GM12875 (cell line): ENCODE data around the gene ADCY10.
"Not testable (repeated sequence)": the region's sequence is repeated elsewhere in the genome, so short reads cannot be mapped to it uniquely, and the experiment has no call there.

Source experiments
- H3K4me3 ChIP-seq: one replicate; pipeline ENCODE4 v1.5.1; 2011; ENCODE audit warnings: low read depth, low read length, control low read depth
- TF ChIP-seq, protein P1 (sequence below): IDR thresholded peaks from 2 replicates; pipeline ENCODE4 v1.5.1; 2011; ENCODE audit warnings: low read depth, mild to moderate bottlenecking, control low read depth, inconsistent platforms, low read length, moderate library complexity, borderline replicate concordance; ENCODE audit not compliant: insufficient read depth

ADCY10 gene

DNA sequence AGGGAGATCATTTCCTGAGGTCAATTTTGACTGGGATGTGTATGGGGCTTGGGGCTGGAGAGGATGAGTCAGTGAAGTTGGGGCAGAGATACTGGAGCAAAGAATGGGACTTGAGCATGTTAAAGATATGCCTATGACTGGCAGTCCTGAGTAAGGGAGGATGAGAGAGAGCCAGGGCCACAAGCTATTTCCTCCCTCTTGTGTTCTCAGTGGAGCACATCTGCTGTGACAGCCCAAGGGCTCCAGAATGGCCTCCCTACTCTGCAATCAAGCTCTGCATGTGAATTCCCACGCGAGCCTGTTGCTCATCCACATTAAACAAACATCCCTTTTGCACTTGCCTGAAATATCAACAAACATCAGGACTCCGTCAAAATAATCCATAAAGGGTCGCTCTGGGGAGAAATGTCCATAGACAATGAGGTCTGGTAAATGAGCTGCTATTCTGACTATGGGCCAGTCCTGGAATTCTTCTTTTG is 9.2 kb downstream of the ADCY10 start:
- TF ChIP-seq, protein P1, sequence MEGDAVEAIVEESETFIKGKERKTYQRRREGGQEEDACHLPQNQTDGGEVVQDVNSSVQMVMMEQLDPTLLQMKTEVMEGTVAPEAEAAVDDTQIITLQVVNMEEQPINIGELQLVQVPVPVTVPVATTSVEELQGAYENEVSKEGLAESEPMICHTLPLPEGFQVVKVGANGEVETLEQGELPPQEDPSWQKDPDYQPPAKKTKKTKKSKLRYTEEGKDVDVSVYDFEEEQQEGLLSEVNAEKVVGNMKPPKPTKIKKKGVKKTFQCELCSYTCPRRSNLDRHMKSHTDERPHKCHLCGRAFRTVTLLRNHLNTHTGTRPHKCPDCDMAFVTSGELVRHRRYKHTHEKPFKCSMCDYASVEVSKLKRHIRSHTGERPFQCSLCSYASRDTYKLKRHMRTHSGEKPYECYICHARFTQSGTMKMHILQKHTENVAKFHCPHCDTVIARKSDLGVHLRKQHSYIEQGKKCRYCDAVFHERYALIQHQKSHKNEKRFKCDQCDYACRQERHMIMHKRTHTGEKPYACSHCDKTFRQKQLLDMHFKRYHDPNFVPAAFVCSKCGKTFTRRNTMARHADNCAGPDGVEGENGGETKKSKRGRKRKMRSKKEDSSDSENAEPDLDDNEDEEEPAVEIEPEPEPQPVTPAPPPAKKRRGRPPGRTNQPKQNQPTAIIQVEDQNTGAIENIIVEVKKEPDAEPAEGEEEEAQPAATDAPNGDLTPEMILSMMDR = no peak
- H3K4me3 ChIP-seq = no peak overlapping the region

DNA sequence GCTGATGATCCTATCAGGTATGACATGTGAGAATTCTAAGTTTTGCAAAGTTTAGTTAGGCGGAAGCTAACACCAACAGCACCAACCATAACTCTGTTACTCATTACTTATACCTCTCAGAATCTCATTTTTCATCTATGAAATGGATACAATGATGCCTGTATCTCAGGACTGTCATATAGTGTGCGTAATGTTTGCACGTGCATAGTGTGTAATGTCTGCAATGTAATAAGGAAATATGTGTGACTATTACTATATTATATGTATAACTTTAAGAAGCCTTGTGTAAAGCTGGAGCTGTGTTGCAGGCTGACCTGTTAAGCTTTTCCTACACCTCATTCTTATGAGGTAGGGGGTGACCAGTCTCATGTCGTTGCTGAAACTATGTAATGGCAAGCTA is 13.0 kb downstream of the ADCY10 start:
- H3K4me3 ChIP-seq = no peak overlapping the region

DNA sequence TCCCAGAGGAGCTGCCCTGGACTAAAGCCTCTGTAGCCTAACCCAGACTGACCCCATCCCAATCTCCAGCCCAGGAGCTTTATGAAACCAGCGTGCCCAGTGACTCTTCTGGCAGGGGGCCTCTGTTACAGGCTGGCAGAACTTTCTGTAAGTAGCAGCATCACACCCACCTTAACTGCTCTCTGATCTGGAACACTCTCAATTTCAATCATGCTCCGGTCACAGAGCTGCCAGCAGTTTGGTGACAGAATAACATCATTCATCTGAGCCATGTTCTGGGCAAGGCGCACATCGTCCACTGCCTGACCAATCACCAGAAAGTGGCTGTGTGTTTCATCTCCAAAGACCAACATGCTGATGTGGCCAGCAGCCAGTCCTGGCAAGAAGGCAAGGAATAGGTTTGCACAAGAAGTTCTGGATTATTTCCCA is 14.7 kb downstream of the ADCY10 start:
- TF ChIP-seq, protein P1 = no peak
- no peak overlapping the region for H3K4me3 ChIP-seq

More for the DNA sequence above, 13.0 kb downstream of the ADCY10 start:
- TF ChIP-seq, protein P1 = no peak

DNA sequence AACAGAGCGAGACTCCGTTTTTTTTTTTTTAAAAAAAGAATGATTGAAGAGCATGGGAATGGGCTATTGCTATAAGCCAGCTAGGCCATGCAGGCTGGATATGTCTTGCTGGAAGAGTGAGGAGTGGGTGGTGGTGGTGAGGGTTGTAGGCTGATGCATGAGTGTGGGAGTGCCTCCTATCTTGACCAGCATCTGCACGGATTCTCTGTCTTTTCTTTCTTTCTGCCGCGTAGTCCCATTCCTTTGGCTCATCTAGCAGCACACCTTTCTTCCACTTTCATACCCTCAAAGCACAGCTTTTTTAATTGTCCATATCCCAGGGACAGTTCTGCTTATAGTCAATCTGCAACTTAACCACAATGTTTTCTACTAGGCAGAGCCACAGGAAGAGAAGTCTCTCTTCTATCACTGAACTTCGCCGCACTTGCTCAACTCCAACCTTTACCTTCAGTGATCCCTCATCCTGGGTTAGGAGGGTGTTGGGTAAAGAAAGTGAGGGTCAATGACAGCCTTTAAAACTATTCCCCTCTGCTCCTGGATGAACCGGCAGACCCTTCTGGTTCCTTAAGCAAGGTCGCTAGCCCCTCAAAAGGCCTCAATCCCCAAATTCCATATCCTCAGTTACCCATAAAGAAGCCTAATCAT is 15.2 kb downstream of the ADCY10 start:
- H3K4me3 ChIP-seq = no peak overlapping the region
- TF ChIP-seq, protein P1 = no peak

DNA sequence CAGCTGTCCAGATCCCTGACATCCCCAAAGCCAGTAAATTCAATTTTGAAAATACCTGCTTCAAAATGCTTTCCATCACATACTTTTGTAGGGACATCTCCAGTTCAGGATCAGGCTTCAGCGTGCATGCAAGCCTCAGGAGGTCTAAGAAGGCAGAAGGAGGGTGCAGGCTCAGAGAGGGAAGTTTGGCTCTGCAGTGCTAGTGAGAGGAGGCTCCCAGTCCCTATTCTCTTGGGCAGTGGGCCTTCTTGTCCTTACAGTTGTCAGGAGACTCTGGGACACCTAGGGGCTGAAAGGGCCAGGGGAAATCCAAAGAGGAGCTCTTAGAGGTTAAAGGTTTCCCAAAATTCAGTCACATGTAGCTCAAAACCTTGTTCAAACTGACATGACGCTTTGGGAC is 20.1 kb downstream of the ADCY10 start:
- no peak overlapping the region for H3K4me3 ChIP-seq
- TF ChIP-seq, protein P1 = no peak

DNA sequence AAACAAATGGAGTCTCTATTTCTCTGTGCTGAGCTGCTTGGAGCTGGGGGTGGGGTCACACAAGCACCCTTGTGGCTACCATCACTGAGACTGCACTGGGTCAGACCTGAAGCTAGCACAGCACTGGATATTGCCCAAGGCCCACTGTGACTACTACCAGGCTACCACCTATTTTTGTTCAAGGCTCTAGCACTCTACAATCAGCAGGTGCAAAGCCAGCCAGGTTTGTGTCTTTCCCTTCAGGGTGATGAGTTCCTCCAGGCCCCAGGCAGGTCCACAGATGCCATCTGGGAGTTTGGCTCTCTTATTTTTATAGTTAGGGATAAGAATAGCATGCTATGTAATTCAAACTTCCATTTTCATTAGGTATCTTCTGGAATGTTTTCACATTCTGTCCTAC is 23.5 kb downstream of the ADCY10 start:
- no peak overlapping the region for H3K4me3 ChIP-seq
- TF ChIP-seq, protein P1 = no peak

DNA sequence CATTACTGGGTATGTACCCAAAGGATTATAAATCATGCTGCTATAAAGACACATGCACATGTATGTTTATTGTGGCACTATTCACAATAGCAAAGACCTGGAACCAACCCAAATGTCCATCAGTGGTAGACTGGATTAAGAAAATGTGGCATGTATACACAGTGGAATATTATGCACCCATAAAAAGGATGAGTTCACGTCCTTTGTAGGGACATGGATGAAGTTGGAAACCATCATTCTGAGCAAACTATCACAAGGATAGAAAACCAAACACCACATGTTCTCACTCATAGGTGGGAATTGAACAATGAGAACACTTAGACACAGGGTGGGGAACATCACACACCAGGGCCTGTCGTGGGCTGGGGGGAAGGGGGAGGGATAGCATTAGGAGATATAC is 26.7 kb downstream of the ADCY10 start:
- H3K4me3 ChIP-seq = not testable (repeated sequence)
